HepG2 (cell line): ENCODE results near the gene HBA1. TPM values are rescaled to one million over a fixed set of nuclear protein-coding genes. Genes with fewer than 3 reads are reported as not detected.

Experiments
- ATAC-seq: fragments of 200-7000 bp; cut with Tn5 transposase; 3 replicates; pipeline ENCODE4 v1.9.1; 2020; ENCODE audit warnings: mild to moderate bottlenecking, moderate library complexity
- BruUV-seq: library from RNA; stranded (reverse); fragments of 400-500 nt; replicated peaks from 2 replicates; lab custom pipeline; 2021; lab: Mats Ljungman, UMichigan
- CTCF ChIA-PET: fragments of 300-600 bp; formaldehyde crosslinking; extraction: SDS; loops from one replicate; lab custom pipeline; 2021; ENCODE audit warnings: low total read pairs, inconsistent platforms, low intra/inter-chr PET ratio; lab: Yijun Ruan, JAX
- POLR2A ChIA-PET: fragments of 350-600 bp; sonication (Branson Sonifier 250); formaldehyde crosslinking; loops from one replicate; lab custom pipeline; 2020; ENCODE audit warnings: antibody characterized with exemption, inconsistent platforms; lab: Yijun Ruan, JAX
- DNase-seq: peaks from one replicate; pipeline ENCODE4 v3.0.0-alpha.2; 2015; ENCODE audit warnings: low spot score
- FAIRE-seq: peaks from 3 replicates; lab custom pipeline; 2011; peaks lifted over from hg19 to GRCh38; lab: Jason Lieb, UNC
- H2AFZ ChIP-seq: one replicate; pipeline ENCODE4 v1.6.1; 2011; ENCODE audit warnings: low read length, inconsistent platforms
- H3K27ac ChIP-seq: fragments of 300-600 bp; 3 replicates; pipeline ENCODE4 v1.8.0; 2011; ENCODE audit warnings: mixed run types, mild to moderate bottlenecking, mixed read lengths, low read length, inconsistent platforms; ENCODE audit not compliant: insufficient read depth; ENCODE audit errors: extremely low read length
- H3K27me3 ChIP-seq, 2 experiments: fragments of 200-600 bp in 1 of 2; 2 replicates in 1 of 2; 3 replicates in 1 of 2; pipeline versions ENCODE4 v1.6.0 to v1.8.0; 2011; ENCODE audit warnings: low read length in 2 of 2, mild to moderate bottlenecking in 2 of 2, moderate library complexity in 2 of 2, inconsistent platforms in 1 of 2; ENCODE audit not compliant: insufficient read depth in 2 of 2, control insufficient read depth in 1 of 2
- H3K36me3 ChIP-seq, 2 experiments: fragments of 200-600 bp in 1 of 2; replicated peaks in 1 of 2; 2 replicates in 1 of 2; 3 replicates in 1 of 2; pipeline versions ENCODE4 v1.5.1 to v1.8.0; 2011; ENCODE audit warnings: low read length in 2 of 2, inconsistent platforms in 1 of 2; ENCODE audit not compliant: insufficient read depth in 2 of 2, control insufficient read depth in 1 of 2
- H3K4me1 ChIP-seq: 2 replicates; pipeline ENCODE4 v1.5.1; 2012; ENCODE audit warnings: low read length, inconsistent platforms; ENCODE audit not compliant: insufficient read depth
- H3K4me2 ChIP-seq: 2 replicates; pipeline ENCODE4 v1.6.0; 2011; ENCODE audit warnings: low read depth, low read length, inconsistent platforms
- H3K4me3 ChIP-seq, 3 experiments: fragments of 200-600 bp in 1 of 3; sonication (generic), shearing (Covaris generic) in 1 of 3; replicated peaks in 1 of 3; 2 replicates each; pipeline ENCODE4 v1.5.1; 2011 to 2016; ENCODE audit warnings: low read length in 3 of 3, inconsistent platforms in 2 of 3, low read depth in 2 of 3, mild to moderate bottlenecking in 2 of 3, control low read depth in 1 of 3, mixed read lengths in 1 of 3; ENCODE audit not compliant: insufficient read depth in 1 of 3
- H3K79me2 ChIP-seq: one replicate; pipeline ENCODE4 v1.6.1; 2011; ENCODE audit warnings: low read length, inconsistent platforms; ENCODE audit not compliant: insufficient read depth
- H3K9ac ChIP-seq: 2 replicates; pipeline ENCODE4 v1.6.0; 2011; ENCODE audit warnings: mild to moderate bottlenecking, low read depth, low read length, inconsistent platforms; ENCODE audit not compliant: insufficient read depth
- H3K9me3 ChIP-seq: 2 replicates; pipeline ENCODE4 v1.5.1; 2012; ENCODE audit warnings: mild to moderate bottlenecking, low read length
- H4K20me1 ChIP-seq: 2 replicates; pipeline ENCODE4 v1.6.0; 2011; ENCODE audit warnings: inconsistent platforms, mild to moderate bottlenecking, low read length, moderate library complexity; ENCODE audit not compliant: insufficient read depth
- BCL3 ChIP-seq: sonication (generic); formaldehyde crosslinking; IDR thresholded peaks from 2 replicates; pipeline ENCODE4 v1.5.1; 2020; ENCODE audit warnings: mild to moderate bottlenecking, missing genetic modification reagents, moderate library complexity
- CBX1 ChIP-seq: IDR thresholded peaks from one replicate; pipeline ENCODE4 v1.6.1; 2016; ENCODE audit warnings: antibody characterized with exemption, low read depth
- MAZ ChIP-seq, 2 experiments: sonication (generic) in 1 of 2; formaldehyde crosslinking in 1 of 2; IDR thresholded peaks; 2 replicates each; pipeline versions ENCODE4 v1.5.0 to v1.6.1; 2012 to 2020; ENCODE audit warnings: low read depth in 2 of 2, mild to moderate bottlenecking in 2 of 2, borderline replicate concordance in 1 of 2, improper control_type of control experiment in 1 of 2, low read length in 1 of 2, missing genetic modification reagents in 1 of 2, moderate library complexity in 1 of 2
- MTA3 ChIP-seq: sonication (generic); formaldehyde crosslinking; IDR thresholded peaks from 2 replicates; pipeline ENCODE4 v1.4.0; 2020; ENCODE audit warnings: missing genetic modification reagents
- PLSCR1 ChIP-seq: sonication (generic); formaldehyde crosslinking; IDR thresholded peaks from 2 replicates; pipeline ENCODE4 v1.5.0; 2020; ENCODE audit warnings: missing genetic modification reagents, mild to moderate bottlenecking, borderline replicate concordance
- SKI ChIP-seq: fragments of 450-650 bp; IDR thresholded peaks from one replicate; pipeline ENCODE4 v1.6.1; 2018; ENCODE audit warnings: mild to moderate bottlenecking; ENCODE audit not compliant: partially characterized antibody
- SSRP1 ChIP-seq: IDR thresholded peaks from 2 replicates; pipeline ENCODE4 v1.6.1; 2016; ENCODE audit warnings: control low read depth
- ZNF17 ChIP-seq: sonication (generic); formaldehyde crosslinking; IDR thresholded peaks from 2 replicates; pipeline ENCODE4 v1.5.0; 2020; ENCODE audit warnings: mild to moderate bottlenecking, missing genetic modification reagents
- ZNF335 ChIP-seq: sonication (generic); formaldehyde crosslinking; IDR thresholded peaks from 2 replicates; pipeline ENCODE4 v1.4.0; 2020; ENCODE audit warnings: missing genetic modification reagents
- ZNF337 ChIP-seq: sonication (generic); formaldehyde crosslinking; IDR thresholded peaks from 2 replicates; pipeline ENCODE4 v1.5.1; 2020; ENCODE audit warnings: missing genetic modification reagents, low read depth, mild to moderate bottlenecking, borderline replicate concordance
- ZNF414 ChIP-seq: sonication (generic); formaldehyde crosslinking; IDR thresholded peaks from 2 replicates; pipeline ENCODE4 v1.5.0; 2020; ENCODE audit warnings: missing genetic modification reagents
- ZNF512B ChIP-seq: sonication (generic); formaldehyde crosslinking; IDR thresholded peaks from 2 replicates; pipeline ENCODE4 v1.5.1; 2020; ENCODE audit warnings: missing genetic modification reagents, mild to moderate bottlenecking, borderline replicate concordance
- ZNF782 ChIP-seq: sonication (generic); formaldehyde crosslinking; IDR thresholded peaks from 2 replicates; pipeline ENCODE4 v1.4.0; 2020; ENCODE audit warnings: missing genetic modification reagents, mild to moderate bottlenecking, borderline replicate concordance
- ZNF792 ChIP-seq: IDR thresholded peaks from 2 replicates; pipeline ENCODE4 v1.6.1; 2016
- ZSCAN29 ChIP-seq: sonication (generic); formaldehyde crosslinking; conservative IDR thresholded peaks from 2 replicates; pipeline ENCODE4 v1.4.0; 2020; ENCODE audit warnings: mild to moderate bottlenecking, missing genetic modification reagents
- ZUFSP ChIP-seq: sonication (generic); formaldehyde crosslinking; IDR thresholded peaks from 2 replicates; pipeline ENCODE4 v1.9.0; 2021; ENCODE audit warnings: missing genetic modification reagents, mild to moderate bottlenecking, borderline replicate concordance
- WGBS: methylation state at CpG from one replicate; pipeline ENCODE4 v1.1.6; 2017; ENCODE audit warnings: low lambda C conversion rate; 5-methylcytosine and 5-hydroxymethylcytosine counted together
- in situ Hi-C: cut with HindIII; loops from 2 replicates; pipeline ENCODE4 v1.10.0; 2017; ENCODE audit warnings: low pct_unique_long_range_greater_than_20kb; ENCODE audit not compliant: extremely low pct_ligation_motif_present
- intact Hi-C: fragments of 100-400 bp; cut with micrococcal nuclease; formaldehyde crosslinking; loops from one replicate; pipeline ENCODE4 v1.10.0; 2022; ENCODE audit not compliant: unreplicated experiment
- polyA plus RNA-seq, 8 experiments: library from polyadenylated mRNA; depleted of rRNA in 3 of 8; stranded (reverse) in 7 of 8; unstranded in 1 of 8; fragments of >200 nt; fragmentation: Illumina TruSeq in 4 of 8; extraction: Trizol in 4 of 8; gene quantifications; 2 replicates each; pipeline versions ENCODE4 v1.2.1 to v1.2.3, GENCODE V29; 2011 to 2016; ENCODE audit warnings: low read depth in 4 of 8, missing spikeins in 1 of 8, mixed read lengths in 1 of 8; ENCODE audit not compliant: insufficient read depth in 1 of 8
- total RNA-seq, 5 experiments: library from RNA; depleted of rRNA; stranded (reverse); fragments of >200 nt; fragmentation: Illumina TruSeq; extraction: Trizol; gene quantifications; 2 replicates each; pipeline ENCODE4 v1.2.3, GENCODE V29; 2016; ENCODE audit warnings: low read depth in 1 of 5
- TF ChIP-seq, protein P1 (sequence below): IDR thresholded peaks from 2 replicates; pipeline ENCODE4 v1.6.1; 2018; ENCODE audit warnings: missing genetic modification reagents

HBA1 gene
- total and polyA plus RNA-seq, 2 of the 13 experiments (the other 11 are each of a cell fraction or from before 2014, with no cell fraction given), result 0.59 TPM; not detected in 1

- H3K9ac ChIP-seq, result no peak overlapping the region
- TF ChIP-seq CBX1, result no peak
- TF ChIP-seq ZNF335 (CRISPR knock-in tag), result no peak
- no peak for TF ChIP-seq ZNF792
- TF ChIP-seq ZNF782 (CRISPR knock-in tag), result no peak
- TF ChIP-seq MTA3 (CRISPR knock-in tag), result no peak
- no peak for TF ChIP-seq ZNF17 (CRISPR knock-in tag)
- no peak for TF ChIP-seq ZUFSP
- TF ChIP-seq, protein P1, sequence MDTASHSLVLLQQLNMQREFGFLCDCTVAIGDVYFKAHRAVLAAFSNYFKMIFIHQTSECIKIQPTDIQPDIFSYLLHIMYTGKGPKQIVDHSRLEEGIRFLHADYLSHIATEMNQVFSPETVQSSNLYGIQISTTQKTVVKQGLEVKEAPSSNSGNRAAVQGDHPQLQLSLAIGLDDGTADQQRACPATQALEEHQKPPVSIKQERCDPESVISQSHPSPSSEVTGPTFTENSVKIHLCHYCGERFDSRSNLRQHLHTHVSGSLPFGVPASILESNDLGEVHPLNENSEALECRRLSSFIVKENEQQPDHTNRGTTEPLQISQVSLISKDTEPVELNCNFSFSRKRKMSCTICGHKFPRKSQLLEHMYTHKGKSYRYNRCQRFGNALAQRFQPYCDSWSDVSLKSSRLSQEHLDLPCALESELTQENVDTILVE, result no peak
- TF ChIP-seq BCL3 (CRISPR knock-in tag), result no peak
- TF ChIP-seq SKI, result no peak
- TF ChIP-seq MAZ (IDR thresholded peaks at IDR 0.05; ENCODE audit: borderline replicate concordance, low read depth, low read length), result no peak
- no peak for TF ChIP-seq MAZ (CRISPR knock-in tag; IDR thresholded peaks at IDR 0.05; ENCODE audit: low read depth)
- TF ChIP-seq ZSCAN29, result no peak
- no peak for TF ChIP-seq SSRP1
- TF ChIP-seq ZNF512B (CRISPR knock-in tag), result no peak
- TF ChIP-seq ZNF414 (CRISPR knock-in tag), result no peak
- TF ChIP-seq PLSCR1 (CRISPR knock-in tag), result no peak
- TF ChIP-seq ZNF337 (CRISPR knock-in tag), result no peak
These were observed 21.5 kb upstream of the HBA1 start for GRCh38 chr16:155031-155398.

More at GRCh38 chr16:155031-155398, 21.5 kb upstream of the HBA1 start:
- H3K79me2 ChIP-seq, result no peaks in the 10 kb centered on the region
- ATAC-seq (no peak), FAIRE-seq (no peak), DNase-seq (no peak)
- peaks cover 4 to 39% of the 10 kb centered on the region in 2 experiments for H3K27me3 ChIP-seq
- no peak overlapping the region for H3K27ac ChIP-seq
- WGBS, result 63% methylated on average over 7 of the region's 7 CpGs
- POLR2A ChIA-PET, result interaction anchor here (0.6 kb wide), 1 partner anchor 88 kb away, joined by 3 read pairs; no protein-coding TSS in a partner anchor
- H2AFZ ChIP-seq, result no peak overlapping the region
- intact Hi-C loops, result no loop called here
- CTCF ChIA-PET, result no interaction called here
- no peak overlapping the region for H3K4me2 ChIP-seq
- H4K20me1 ChIP-seq, result no peaks in the 10 kb centered on the region
- no peaks in the 10 kb centered on the region for H3K36me3 ChIP-seq
- in situ Hi-C loops, result no loop called here
- H3K4me3 ChIP-seq, result no peak overlapping the region
- no peaks in the 10 kb centered on the region for H3K9me3 ChIP-seq
- H3K4me1 ChIP-seq, result no peaks in the 10 kb centered on the region
- BruUV-seq, result no TSS peak
